Activated CD8-positive, alpha-beta memory T cell treated with anti-CD3 and anti-CD28 coated beads, Interleukin-2, amount 10 ng/mL, durations not matched to agents 7 days and 5 days (primary cell): ENCODE data around the gene TRIM38. TPM values are rescaled to one million over a fixed set of nuclear protein-coding genes. Genes with fewer than 3 reads are reported as not detected.
"Not testable (repeated sequence)": the region's sequence is repeated elsewhere in the genome, so short reads cannot be mapped to it uniquely, and the experiment has no call there.

Experiments
- ATAC-seq: fragments of 150-1000 bp; cut with Tn5 transposase; one replicate; pipeline ENCODE4 v1.10.0; 2021; ENCODE audit warnings: moderate library complexity
- CTCF ChIA-PET: fragments of 350-600 bp; sonication (Branson Sonifier 250); formaldehyde crosslinking; loops from one replicate; lab custom pipeline; 2021; ENCODE audit warnings: antibody characterized with exemption; lab: Charles Lee
- DNase-seq: peaks from one replicate; pipeline ENCODE4 v3.0.0-alpha.2; 2020
- H3K27ac Mint-ChIP-seq: one replicate; pipeline ENCODE4 v1.8.0; 2021; ENCODE audit warnings: mild to moderate bottlenecking, mixed read lengths
- H3K27me3 Mint-ChIP-seq: one replicate; pipeline ENCODE4 v1.8.0; 2021; ENCODE audit warnings: mixed read lengths
- H3K36me3 Mint-ChIP-seq: one replicate; pipeline ENCODE4 v1.8.0; 2021; ENCODE audit warnings: mild to moderate bottlenecking, mixed read lengths
- H3K4me1 Mint-ChIP-seq: one replicate; pipeline ENCODE4 v1.8.0; 2021; ENCODE audit warnings: mixed read lengths
- H3K4me3 Mint-ChIP-seq: one replicate; pipeline ENCODE4 v1.8.0; 2021; ENCODE audit warnings: mild to moderate bottlenecking, moderate library complexity, mixed read lengths
- H3K9me3 Mint-ChIP-seq: one replicate; pipeline ENCODE4 v1.8.0; 2022; ENCODE audit warnings: low read depth, mixed read lengths
- total RNA-seq, 2 experiments: library from RNA; stranded (reverse); gene quantifications; one replicate each; pipeline ENCODE4 v1.2.3, GENCODE V29; 2021

TRIM38 gene
- total RNA-seq, 2 experiments from 2014 or later = 19.0 to 28.2 TPM

DNA sequence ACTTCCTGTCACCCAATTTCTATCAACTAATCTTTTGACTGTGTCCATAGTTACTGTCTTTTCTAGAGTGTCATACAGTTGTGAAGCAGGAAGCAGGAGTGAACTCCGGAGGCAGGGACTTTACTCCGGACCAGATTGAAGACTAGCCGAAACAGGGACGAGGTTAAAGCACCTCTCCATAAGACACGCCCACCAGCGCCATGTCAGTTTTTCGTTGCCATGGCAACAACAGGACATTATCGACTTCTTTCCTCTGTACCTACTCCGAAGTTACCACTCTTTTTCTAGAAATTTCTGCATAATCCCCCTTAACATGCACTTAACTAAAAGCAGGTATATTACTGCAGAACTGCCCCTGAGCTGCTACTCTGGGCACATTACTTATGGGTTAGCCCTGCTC lies 25.2 kb downstream of the TRIM38 start:
- no peak overlapping the region for H3K4me3 Mint-ChIP-seq
- DNase-seq = no peak
- no peaks in the 10 kb centered on the region for H3K27me3 Mint-ChIP-seq
- peaks cover 50% of the 10 kb centered on the region for H3K36me3 Mint-ChIP-seq
- H3K9me3 Mint-ChIP-seq = no peaks in the 10 kb centered on the region
- H3K4me1 Mint-ChIP-seq = peaks cover 18% of the 10 kb centered on the region
- H3K27ac Mint-ChIP-seq = no peak overlapping the region
- CTCF ChIA-PET = interaction anchor here (1.0 to 2.2 kb wide), 2 partner anchors 15 to 16 kb away, joined by 4 to 6 read pairs; no protein-coding TSS in a partner anchor
- no peak for ATAC-seq

DNA sequence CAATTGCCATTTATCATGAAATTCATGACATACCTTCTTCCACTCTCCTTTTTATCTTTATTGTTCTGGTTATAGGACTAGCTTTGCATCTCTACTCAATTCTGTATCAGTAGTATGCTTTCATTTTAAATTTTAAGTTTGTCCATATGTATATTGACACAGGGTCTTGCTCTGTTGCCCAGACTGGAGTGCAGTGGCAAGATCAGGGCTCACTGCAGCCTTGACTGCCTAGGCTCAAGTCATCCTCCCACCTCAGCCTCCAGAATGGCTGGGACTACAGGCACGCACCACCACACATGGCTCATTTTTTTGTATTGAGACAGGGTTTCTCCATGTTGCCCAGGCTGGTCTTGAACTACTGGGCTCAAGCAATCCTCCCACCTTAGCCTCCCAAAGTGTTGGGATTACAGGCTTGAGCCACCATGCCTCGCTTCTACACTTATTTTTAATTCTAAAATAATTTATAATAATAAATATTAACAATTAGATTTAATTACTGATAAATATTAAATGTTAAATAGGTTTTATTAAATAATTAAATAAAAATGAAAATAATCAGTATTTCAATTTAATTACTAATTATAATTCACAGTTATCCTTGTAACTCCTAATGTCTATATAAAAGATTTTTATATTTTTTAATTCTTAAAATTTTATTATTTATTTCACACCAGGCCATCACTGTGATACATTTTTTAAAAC lies 27.7 kb downstream of the TRIM38 start:
- no peak overlapping the region for H3K4me3 Mint-ChIP-seq
- peaks cover 29% of the 10 kb centered on the region for H3K36me3 Mint-ChIP-seq
- CTCF ChIA-PET = interaction anchor here (0.9 to 5.8 kb wide), 4 partner anchors 13 to 35 kb away, joined by 3 to 125 read pairs (median 12); no protein-coding TSS in a partner anchor
- no peak for ATAC-seq
- H3K4me1 Mint-ChIP-seq = peaks cover 30% of the 10 kb centered on the region
- H3K9me3 Mint-ChIP-seq = no peaks in the 10 kb centered on the region
- H3K27me3 Mint-ChIP-seq = no peaks in the 10 kb centered on the region
- H3K27ac Mint-ChIP-seq = no peak overlapping the region
- no peak for DNase-seq

DNA sequence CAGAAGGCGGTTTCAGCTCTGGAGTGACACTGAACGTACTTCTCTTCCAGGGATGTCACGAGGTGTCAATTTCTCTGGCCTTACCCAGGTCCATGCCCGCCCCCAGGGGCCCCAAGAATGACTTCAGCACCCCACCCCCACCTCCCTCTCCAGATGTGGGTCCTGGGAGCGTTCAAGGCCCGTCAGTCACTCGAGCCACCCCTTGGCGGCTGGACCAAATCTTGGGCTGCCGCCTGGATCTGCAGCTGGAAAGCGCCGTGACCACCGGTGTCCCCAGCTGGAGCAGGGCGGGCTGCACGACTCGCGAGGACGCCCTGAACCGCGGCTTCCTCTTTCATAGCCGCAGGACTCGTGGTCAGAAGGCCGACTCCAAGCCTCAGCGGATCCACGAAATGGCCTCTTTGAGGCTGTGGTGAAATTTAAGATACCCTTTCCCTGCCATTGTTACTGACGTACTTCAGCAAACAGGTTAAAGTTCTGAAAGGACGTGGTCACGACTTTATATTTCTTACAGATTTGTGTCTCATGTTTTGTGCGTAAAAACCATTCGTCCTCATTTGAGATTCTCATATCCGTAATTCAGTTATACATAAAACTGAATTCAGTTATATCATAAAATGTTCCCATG lies 29.3 kb downstream of the TRIM38 start:
- Mint-ChIP-seq H3K4me3 (peak overlapping the region; percentile 94), H3K27ac (peak overlapping the region; percentile 89), H3K4me1 (peaks cover 33% of the 10 kb centered on the region), H3K36me3 (peaks cover 19% of the 10 kb centered on the region), H3K9me3 (no peaks in the 10 kb centered on the region), H3K27me3 (no peaks in the 10 kb centered on the region)
- CTCF ChIA-PET = interaction anchor here (0.7 to 5.8 kb wide), 22 partner anchors 10 to 274 kb away, joined by 3 to 125 read pairs (median 5); partner anchors contain the start of gene TRIM38
- ATAC-seq = peak; percentile 30
- DNase-seq = peak; percentile 76

DNA sequence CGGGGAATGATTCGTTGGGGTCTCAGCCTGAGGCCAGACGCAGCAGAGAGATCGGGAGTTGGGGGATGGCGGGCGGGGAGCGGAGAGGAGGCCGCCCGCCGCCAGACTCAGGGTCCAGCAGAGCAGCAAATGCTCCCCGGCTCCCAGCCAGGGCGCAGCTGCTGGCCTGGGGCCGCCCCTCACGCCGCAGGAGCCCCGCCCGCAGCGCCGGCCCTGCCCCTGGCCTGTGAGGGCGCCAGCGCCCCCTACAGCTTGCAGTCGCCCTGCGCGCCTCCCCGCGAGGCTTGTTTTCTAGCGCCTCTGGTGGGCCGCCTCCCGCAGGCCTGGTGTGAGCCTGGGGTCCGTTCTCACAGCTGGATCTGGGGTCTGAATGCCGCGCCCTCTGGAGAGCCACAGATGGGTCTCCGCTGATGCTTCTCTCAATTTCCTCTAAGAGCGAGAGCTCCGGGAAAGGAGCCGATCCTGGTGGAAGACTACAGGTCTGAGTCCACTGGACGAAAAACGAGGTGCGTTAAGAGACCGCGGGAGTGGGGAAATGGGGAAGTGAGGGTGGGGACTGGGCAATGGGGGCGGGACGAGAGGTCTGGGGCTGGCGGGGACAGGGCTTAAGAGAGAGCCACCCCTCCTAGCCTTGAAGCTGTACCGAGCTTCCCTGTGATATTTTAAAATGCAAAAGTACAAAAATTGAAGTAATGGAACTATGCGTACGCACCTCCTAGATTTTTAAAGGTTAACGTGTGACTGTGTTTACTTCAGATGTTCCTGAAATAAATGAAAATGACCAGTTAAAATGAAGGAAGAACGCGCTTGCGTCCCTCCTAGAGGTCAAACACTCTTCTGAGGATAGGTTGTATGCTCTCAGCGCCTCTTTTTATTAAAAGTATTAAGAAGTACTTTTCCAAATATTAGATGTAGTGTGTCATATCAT lies 30.1 kb downstream of the TRIM38 start:
- Mint-ChIP-seq H3K27ac (peak overlapping the region; percentile 96), H3K36me3 (peaks cover 11% of the 10 kb centered on the region), H3K4me3 (peak overlapping the region; percentile 94), H3K9me3 (no peaks in the 10 kb centered on the region), H3K4me1 (peaks cover 33% of the 10 kb centered on the region), H3K27me3 (no peaks in the 10 kb centered on the region)
- peak; percentile 95 for DNase-seq
- ATAC-seq = peak; percentile 97
- CTCF ChIA-PET = interaction anchor here (0.7 to 5.8 kb wide), 24 partner anchors 11 to 472 kb away, joined by 3 to 125 read pairs (median 4); partner anchors contain the start of gene TRIM38

DNA sequence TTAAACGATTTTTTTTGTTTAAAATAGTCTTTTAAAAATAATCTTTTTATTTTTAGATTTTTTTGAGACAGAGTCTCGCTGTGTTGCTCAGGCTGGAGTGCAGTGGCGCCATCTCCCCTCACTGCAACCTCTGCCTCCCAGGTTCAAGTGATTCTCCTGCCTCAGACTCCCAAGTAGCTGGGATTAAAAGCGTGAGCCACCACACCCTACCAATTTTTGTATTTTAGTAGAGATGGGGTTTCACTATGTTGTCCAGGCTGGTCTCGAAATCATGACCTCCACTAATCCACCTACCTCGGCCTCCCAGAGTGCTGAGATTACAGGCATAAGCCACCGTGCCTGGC lies 30.7 kb downstream of the TRIM38 start:
- not testable (repeated sequence) for ATAC-seq, DNase-seq, H3K36me3 Mint-ChIP-seq, H3K27ac Mint-ChIP-seq, H3K27me3 Mint-ChIP-seq, H3K9me3 Mint-ChIP-seq
- CTCF ChIA-PET = interaction anchor here (1.1 to 5.8 kb wide), 12 partner anchors 11 to 473 kb away, joined by 3 to 125 read pairs (median 10); a partner anchor contains a TSS
- Mint-ChIP-seq H3K4me3 (peak overlapping the region; percentile 60), H3K4me1 (peaks cover 30% of the 10 kb centered on the region)

DNA sequence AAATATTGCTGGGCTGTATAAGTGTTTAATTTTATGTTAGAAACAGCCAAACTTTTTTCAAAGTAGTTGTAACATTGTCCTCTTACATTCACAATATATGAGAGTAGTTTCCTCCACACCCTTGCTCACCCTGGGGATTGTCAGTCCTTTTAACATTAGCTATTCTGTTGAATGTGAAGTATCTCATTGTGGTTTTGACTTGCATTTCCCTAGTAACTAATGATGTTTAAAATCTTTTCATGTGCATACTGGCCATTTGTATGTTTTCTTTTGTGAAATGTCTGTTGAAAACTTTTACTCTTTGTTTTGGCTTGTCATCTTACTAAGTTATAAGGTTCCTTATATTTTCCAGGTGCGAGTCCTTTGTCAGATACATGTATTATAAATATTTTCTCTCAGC lies 32.9 kb downstream of the TRIM38 start:
- CTCF ChIA-PET = interaction anchor here (5.2 to 5.8 kb wide), 2 partner anchors 11 to 23 kb away, joined by 78 to 125 read pairs; a partner anchor contains a TSS
- no peak for ATAC-seq
- H3K4me1 Mint-ChIP-seq = peaks cover 26% of the 10 kb centered on the region
- DNase-seq = no peak
- H3K9me3 Mint-ChIP-seq = no peaks in the 10 kb centered on the region
- H3K36me3 Mint-ChIP-seq = peaks cover 16% of the 10 kb centered on the region
- H3K27ac Mint-ChIP-seq = no peak overlapping the region
- no peak overlapping the region for H3K4me3 Mint-ChIP-seq
- no peaks in the 10 kb centered on the region for H3K27me3 Mint-ChIP-seq

DNA sequence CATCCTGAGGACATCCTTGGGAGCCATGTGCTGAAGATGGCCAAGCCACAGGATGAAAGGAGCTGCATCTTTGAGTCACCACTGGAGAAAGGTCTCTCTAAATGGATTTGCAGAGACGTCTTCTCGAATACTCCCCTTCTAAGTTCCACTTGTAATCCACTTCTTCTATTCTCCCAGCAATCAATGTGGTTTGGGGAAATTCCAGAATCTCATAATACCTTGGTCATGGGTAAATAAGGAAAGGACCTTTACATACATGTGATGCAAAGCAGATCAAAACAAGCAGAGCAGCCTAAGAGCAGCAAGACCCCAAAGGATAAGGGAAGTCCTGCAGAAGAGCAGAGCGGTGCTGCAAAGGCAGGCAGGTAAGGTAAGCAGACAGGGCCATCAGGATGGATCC lies 35.3 kb downstream of the TRIM38 start:
- peaks cover 15% of the 10 kb centered on the region for H3K4me1 Mint-ChIP-seq
- no peak for ATAC-seq
- H3K4me3 Mint-ChIP-seq = no peak overlapping the region
- H3K27me3 Mint-ChIP-seq = no peaks in the 10 kb centered on the region
- no peak for DNase-seq
- H3K36me3 Mint-ChIP-seq = peaks cover 17% of the 10 kb centered on the region
- CTCF ChIA-PET = interaction anchor here (1.1 kb wide), 1 partner anchor 9 kb away, joined by 4 read pairs; no protein-coding TSS in a partner anchor
- no peaks in the 10 kb centered on the region for H3K9me3 Mint-ChIP-seq
- no peak overlapping the region for H3K27ac Mint-ChIP-seq

DNA sequence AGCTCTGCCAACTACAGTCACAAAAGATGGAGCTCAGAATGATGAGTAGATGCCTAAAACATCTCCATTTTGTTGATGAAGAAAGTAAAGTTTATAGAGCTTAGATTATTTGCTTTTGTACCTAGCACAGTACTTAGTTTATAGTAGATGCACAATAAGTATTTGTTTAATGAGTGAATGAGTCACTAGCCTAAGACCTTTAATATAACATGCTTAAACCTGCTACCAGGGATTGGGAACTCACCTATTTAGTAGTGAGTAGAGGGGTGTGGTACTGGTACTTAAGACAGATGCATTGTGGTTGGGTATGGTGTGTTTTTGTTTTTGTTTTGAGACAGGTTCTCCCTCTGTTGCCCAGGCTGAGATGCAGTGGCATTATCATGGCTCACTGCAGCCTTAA lies 35.8 kb downstream of the TRIM38 start:
- peaks cover 15% of the 10 kb centered on the region for H3K4me1 Mint-ChIP-seq
- DNase-seq (no peak), ATAC-seq (no peak)
- no peak overlapping the region for H3K27ac Mint-ChIP-seq
- H3K4me3 Mint-ChIP-seq = no peak overlapping the region
- CTCF ChIA-PET = interaction anchor here (1.1 kb wide), 1 partner anchor 10 kb away, joined by 4 read pairs; no protein-coding TSS in a partner anchor
- no peaks in the 10 kb centered on the region for H3K9me3 Mint-ChIP-seq
- H3K36me3 Mint-ChIP-seq = peaks cover 17% of the 10 kb centered on the region
- no peaks in the 10 kb centered on the region for H3K27me3 Mint-ChIP-seq

DNA sequence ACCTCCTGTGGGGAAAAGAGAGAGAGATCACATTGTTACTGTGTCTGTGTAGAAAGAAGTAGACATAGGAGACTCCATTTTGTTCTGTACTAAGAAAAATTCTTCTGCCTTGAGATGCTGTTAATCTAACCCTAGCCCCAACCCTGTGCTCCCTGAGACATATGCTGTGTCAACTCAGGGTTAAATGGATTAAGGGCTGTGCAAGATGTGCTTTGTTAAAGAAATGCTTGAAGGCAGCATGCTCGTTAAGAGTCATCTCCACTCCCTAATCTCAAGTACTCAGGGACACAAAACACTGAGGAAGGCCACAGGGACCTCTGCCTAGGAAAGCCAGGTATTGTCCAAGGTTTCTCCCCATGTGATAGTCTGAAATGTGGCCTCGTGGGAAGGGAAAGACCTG lies 36.6 kb downstream of the TRIM38 start:
- H3K4me3 Mint-ChIP-seq, DNase-seq, CTCF ChIA-PET, H3K27ac Mint-ChIP-seq, ATAC-seq, H3K9me3 Mint-ChIP-seq, H3K27me3 Mint-ChIP-seq, H3K4me1 Mint-ChIP-seq: not testable (repeated sequence)
- peaks cover 17% of the 10 kb centered on the region for H3K36me3 Mint-ChIP-seq

DNA sequence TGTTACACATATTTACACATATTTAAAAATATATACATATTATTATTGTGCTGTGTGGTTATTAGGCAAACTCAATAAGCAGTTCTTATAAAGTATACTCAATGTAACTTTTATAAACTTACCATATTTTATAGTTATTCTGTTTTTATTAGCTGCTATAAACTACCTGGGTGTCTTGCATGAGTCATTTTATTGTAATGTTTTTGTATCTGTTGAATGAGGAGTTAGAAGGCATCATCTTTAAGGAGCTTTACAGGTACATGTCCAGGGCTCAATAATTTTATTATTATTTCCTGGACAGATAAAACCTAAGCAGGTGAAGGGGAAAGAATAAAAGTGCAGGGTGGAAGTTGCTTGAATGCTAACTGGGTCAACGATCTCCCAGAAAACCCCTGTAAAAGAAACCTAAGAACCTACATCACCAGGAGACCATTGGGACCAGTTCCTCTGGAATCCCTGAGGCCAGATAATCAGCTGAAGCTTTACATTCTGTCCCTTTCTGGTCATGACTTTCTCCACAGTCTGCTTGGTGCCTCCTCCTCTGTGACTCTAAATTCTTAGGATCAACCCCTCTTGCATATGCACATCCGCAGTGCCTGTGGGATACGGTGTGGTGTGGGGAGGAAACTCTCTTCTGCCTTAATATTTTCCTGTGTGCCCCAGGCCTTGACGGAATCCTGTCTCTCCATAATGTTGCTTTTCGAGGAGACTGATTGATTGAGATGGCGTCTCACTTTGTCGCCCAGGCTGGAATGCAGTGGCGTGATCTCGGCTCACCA lies 38.0 kb downstream of the TRIM38 start:
- Mint-ChIP-seq H3K4me1 (peaks cover 1% of the 10 kb centered on the region), H3K27ac (no peak overlapping the region), H3K4me3 (no peak overlapping the region), H3K27me3 (no peaks in the 10 kb centered on the region), H3K36me3 (peaks cover 17% of the 10 kb centered on the region), H3K9me3 (no peaks in the 10 kb centered on the region)
- DNase-seq (no peak), ATAC-seq (no peak)
- CTCF ChIA-PET = interaction anchor here (4.2 kb wide), 1 partner anchor 20 kb away, joined by 18 read pairs; a partner anchor contains a TSS

DNA sequence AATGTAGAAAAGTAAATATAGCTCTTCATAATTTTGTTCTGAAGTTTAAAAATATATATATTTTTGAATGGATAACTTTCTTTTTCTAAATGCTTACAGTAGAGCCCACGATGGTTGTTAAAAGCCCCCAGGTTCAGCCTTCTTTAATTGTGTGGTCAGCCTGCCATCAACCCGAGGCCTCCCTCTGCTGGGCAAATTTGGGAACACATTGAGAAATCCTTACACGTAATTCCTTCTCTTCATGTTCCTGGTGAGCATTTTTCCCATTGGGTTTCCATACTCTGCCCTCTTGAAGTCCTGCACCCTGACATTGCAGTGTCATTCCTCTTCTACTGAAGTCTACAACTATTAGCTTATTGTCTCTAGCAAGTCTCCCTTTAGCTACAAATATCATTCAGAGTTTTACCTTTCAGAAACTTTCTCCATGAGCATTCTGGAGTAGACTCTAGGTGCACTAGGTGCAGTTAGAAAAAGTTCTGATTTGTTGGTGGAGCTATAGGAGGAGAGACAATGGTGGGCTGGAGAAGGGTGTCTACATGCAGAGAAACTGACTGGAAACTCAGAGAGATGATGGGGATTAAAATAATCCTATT lies 40.6 kb downstream of the TRIM38 start:
- Mint-ChIP-seq H3K36me3 (peaks cover 12% of the 10 kb centered on the region), H3K9me3 (no peaks in the 10 kb centered on the region), H3K4me1 (no peaks in the 10 kb centered on the region), H3K27me3 (no peaks in the 10 kb centered on the region), H3K27ac (no peak overlapping the region), H3K4me3 (no peak overlapping the region)
- CTCF ChIA-PET = interaction anchor here (1.0 to 10.8 kb wide), 15 partner anchors 9 to 440 kb away, joined by 3 to 125 read pairs (median 6); partner anchors contain the start of gene TRIM38
- DNase-seq (peak; percentile 64), ATAC-seq (peak; percentile 64)
